ENCODE results near the gene SLC38A6.

Gene SLC38A6

GRCh38 chr14:60975551-60975950 lies 5.5 kb upstream of the SLC38A6 start:
- Histone ChIP-seq H3K36me3 (ENCODE audit: control insufficient read depth in 4 of 4, insufficient read depth in 4 of 4, low read length in 3 of 4) (peaks cover 3 to 35% (median 17%) of the 10 kb centered on the region in 4 experiments), H3K4me1 (ENCODE audit: control extremely low read depth in 1 of 4, control insufficient read depth in 4 of 4, insufficient read depth in 4 of 4, low read length in 3 of 4) (peaks cover 2 to 6% (median 5%) of the 10 kb centered on the region in 4 experiments), H3K27ac (ENCODE audit: insufficient read depth in 1 of 2, low read depth in 1 of 2, low read length in 2 of 2, poor library complexity in 1 of 2, severe bottlenecking in 2 of 2) (no peak overlapping the region), H3K9me3 (ENCODE audit: control extremely low read depth in 1 of 5, control insufficient read depth in 4 of 5, insufficient read depth in 2 of 5, low read depth in 1 of 5, low read length in 4 of 5) (no peaks in the 10 kb centered on the region), H3K27me3 (replicated peaks in 2 of 5; ENCODE audit: control insufficient read depth in 4 of 5, insufficient read depth in 5 of 5, low read length in 4 of 5) (no peaks in the 10 kb centered on the region), H3K4me3 (ENCODE audit: control insufficient read depth in 1 of 7, extremely low read depth in 1 of 7, insufficient read depth in 4 of 7, low read depth in 2 of 7, low read length in 6 of 7) (no peak overlapping the region)
- ChIA-PET CTCF (no interaction called here), POLR2A (no interaction called here)
- WGBS (ENCODE audit: insufficient coverage): 76% methylated on average over 2 of the region's 2 CpGs
- no peak for DNase-seq

- ChIA-PET POLR2A (no interaction called here), CTCF (no interaction called here)
- Histone ChIP-seq H3K36me3 (ENCODE audit: control insufficient read depth in 4 of 4, insufficient read depth in 4 of 4, low read length in 3 of 4) (peaks cover 3 to 32% (median 17%) of the 10 kb centered on the region in 4 experiments), H3K9me3 (ENCODE audit: control extremely low read depth in 1 of 5, control insufficient read depth in 4 of 5, insufficient read depth in 2 of 5, low read depth in 1 of 5, low read length in 4 of 5) (no peaks in the 10 kb centered on the region), H3K27me3 (replicated peaks in 2 of 5; ENCODE audit: control insufficient read depth in 4 of 5, insufficient read depth in 5 of 5, low read length in 4 of 5) (no peaks in the 10 kb centered on the region), H3K27ac (ENCODE audit: insufficient read depth in 1 of 2, low read depth in 1 of 2, low read length in 2 of 2, poor library complexity in 1 of 2, severe bottlenecking in 2 of 2) (no peak overlapping the region), H3K4me3 (ENCODE audit: control insufficient read depth in 1 of 7, extremely low read depth in 1 of 7, insufficient read depth in 4 of 7, low read depth in 2 of 7, low read length in 6 of 7) (no peak overlapping the region), H3K4me1 (ENCODE audit: control extremely low read depth in 1 of 4, control insufficient read depth in 4 of 4, insufficient read depth in 4 of 4, low read length in 3 of 4) (peaks cover 10 to 22% (median 17%) of the 10 kb centered on the region in 4 experiments)
- no CpG with 5 or more reads among the region's 2 CpGs for WGBS (ENCODE audit: insufficient coverage)
- DNase-seq: no peak
Measured at GRCh38 chr14:60977847-60978246, 3.2 kb upstream of the SLC38A6 start.

GRCh38 chr14:60981633-60982455 lies 799 bp downstream of the SLC38A6 start:
- Histone ChIP-seq H3K27ac (ENCODE audit: insufficient read depth in 1 of 2, low read depth in 1 of 2, low read length in 2 of 2, poor library complexity in 1 of 2, severe bottlenecking in 2 of 2) (peak overlapping the region; percentile 61 to 84), H3K36me3 (ENCODE audit: control insufficient read depth in 4 of 4, insufficient read depth in 4 of 4, low read length in 3 of 4) (peaks cover 0 to 8% (median 3%) of the 10 kb centered on the region in 4 experiments), H3K27me3 (replicated peaks in 2 of 5; ENCODE audit: control insufficient read depth in 4 of 5, insufficient read depth in 5 of 5, low read length in 4 of 5) (no peaks in the 10 kb centered on the region), H3K4me1 (ENCODE audit: control extremely low read depth in 1 of 4, control insufficient read depth in 4 of 4, insufficient read depth in 4 of 4, low read length in 3 of 4) (peaks cover 10 to 28% (median 19%) of the 10 kb centered on the region in 4 experiments), H3K4me3 (ENCODE audit: control insufficient read depth in 1 of 7, extremely low read depth in 1 of 7, insufficient read depth in 4 of 7, low read depth in 2 of 7, low read length in 6 of 7) (peak overlapping the region; percentile 75 to 98 (median 98)), H3K9me3 (ENCODE audit: control extremely low read depth in 1 of 5, control insufficient read depth in 4 of 5, insufficient read depth in 2 of 5, low read depth in 1 of 5, low read length in 4 of 5) (no peaks in the 10 kb centered on the region)
- WGBS (ENCODE audit: insufficient coverage): 0% methylated on average over 2 of the region's 12 CpGs
- DNase-seq: peak in 1 of 3 donors; percentile 29
- ChIA-PET CTCF (interaction anchor here (1.2 to 1.3 kb wide), 2 partner anchors 19 to 351 kb away, joined by 3 read pairs; no protein-coding TSS in a partner anchor), POLR2A (no interaction called here)

- DNase-seq: peak in 2 of 3 donors; percentile 33 to 47
- Histone ChIP-seq H3K27ac (ENCODE audit: insufficient read depth in 1 of 2, low read depth in 1 of 2, low read length in 2 of 2, poor library complexity in 1 of 2, severe bottlenecking in 2 of 2) (no peak overlapping the region), H3K4me3 (ENCODE audit: control insufficient read depth in 1 of 7, extremely low read depth in 1 of 7, insufficient read depth in 4 of 7, low read depth in 2 of 7, low read length in 6 of 7) (no peak overlapping the region), H3K36me3 (ENCODE audit: control insufficient read depth in 4 of 4, insufficient read depth in 4 of 4, low read length in 3 of 4) (peaks cover 0 to 9% (median 8%) of the 10 kb centered on the region in 4 experiments), H3K27me3 (replicated peaks in 2 of 5; ENCODE audit: control insufficient read depth in 4 of 5, insufficient read depth in 5 of 5, low read length in 4 of 5) (no peaks in the 10 kb centered on the region), H3K9me3 (ENCODE audit: control extremely low read depth in 1 of 5, control insufficient read depth in 4 of 5, insufficient read depth in 2 of 5, low read depth in 1 of 5, low read length in 4 of 5) (no peaks in the 10 kb centered on the region), H3K4me1 (ENCODE audit: control extremely low read depth in 1 of 4, control insufficient read depth in 4 of 4, insufficient read depth in 4 of 4, low read length in 3 of 4) (peaks cover 10 to 28% (median 19%) of the 10 kb centered on the region in 4 experiments)
- POLR2A ChIA-PET: no interaction called here
- WGBS (ENCODE audit: insufficient coverage): no CpG with 5 or more reads among the region's 1 CpG
- CTCF ChIA-PET: no interaction called here
Measured at GRCh38 chr14:60984196-60984595, 3.2 kb downstream of the SLC38A6 start.

- ChIA-PET POLR2A (no interaction called here), CTCF (no interaction called here)
- DNase-seq: no peak
- Histone ChIP-seq H3K36me3 (ENCODE audit: control insufficient read depth in 4 of 4, insufficient read depth in 4 of 4, low read length in 3 of 4) (peaks cover 0 to 13% (median 12%) of the 10 kb centered on the region in 4 experiments), H3K9me3 (ENCODE audit: control extremely low read depth in 1 of 5, control insufficient read depth in 4 of 5, insufficient read depth in 2 of 5, low read depth in 1 of 5, low read length in 4 of 5) (no peaks in the 10 kb centered on the region), H3K4me1 (ENCODE audit: control extremely low read depth in 1 of 4, control insufficient read depth in 4 of 4, insufficient read depth in 4 of 4, low read length in 3 of 4) (peaks cover 5 to 22% (median 10%) of the 10 kb centered on the region in 4 experiments), H3K27me3 (replicated peaks in 2 of 5; ENCODE audit: control insufficient read depth in 4 of 5, insufficient read depth in 5 of 5, low read length in 4 of 5) (no peaks in the 10 kb centered on the region), H3K4me3 (ENCODE audit: control insufficient read depth in 1 of 7, extremely low read depth in 1 of 7, insufficient read depth in 4 of 7, low read depth in 2 of 7, low read length in 6 of 7) (no peak overlapping the region), H3K27ac (ENCODE audit: insufficient read depth in 1 of 2, low read depth in 1 of 2, low read length in 2 of 2, poor library complexity in 1 of 2, severe bottlenecking in 2 of 2) (no peak overlapping the region)
- no CpG with 5 or more reads among the region's 2 CpGs for WGBS (ENCODE audit: insufficient coverage)
Measured at GRCh38 chr14:60986500-60986899, 5.5 kb downstream of the SLC38A6 start.

GRCh38 chr14:60989599-60989998 lies 8.6 kb downstream of the SLC38A6 start:
- DNase-seq: peak in 2 of 3 donors; percentile 7 to 34
- CTCF ChIA-PET: no interaction called here

GRCh38 chr14:60998617-60999016 lies 17.6 kb downstream of the SLC38A6 start:
- Histone ChIP-seq H3K9me3 (ENCODE audit: control extremely low read depth in 1 of 5, control insufficient read depth in 4 of 5, insufficient read depth in 2 of 5, low read depth in 1 of 5, low read length in 4 of 5) (peaks cover 0 to 13% (median 0%) of the 10 kb centered on the region in 5 experiments), H3K27me3 (replicated peaks in 2 of 5; ENCODE audit: control insufficient read depth in 4 of 5, insufficient read depth in 5 of 5, low read length in 4 of 5) (no peaks in the 10 kb centered on the region), H3K36me3 (ENCODE audit: control insufficient read depth in 4 of 4, insufficient read depth in 4 of 4, low read length in 3 of 4) (peaks cover 0 to 11% (median 0%) of the 10 kb centered on the region in 4 experiments), H3K4me3 (ENCODE audit: control insufficient read depth in 1 of 7, extremely low read depth in 1 of 7, insufficient read depth in 4 of 7, low read depth in 2 of 7, low read length in 6 of 7) (no peak overlapping the region), H3K4me1 (ENCODE audit: control extremely low read depth in 1 of 4, control insufficient read depth in 4 of 4, insufficient read depth in 4 of 4, low read length in 3 of 4) (no peaks in the 10 kb centered on the region), H3K27ac (ENCODE audit: insufficient read depth in 1 of 2, low read depth in 1 of 2, low read length in 2 of 2, poor library complexity in 1 of 2, severe bottlenecking in 2 of 2) (no peak overlapping the region)
- ChIA-PET POLR2A (no interaction called here), CTCF (no interaction called here)
- no peak for DNase-seq
- 94% methylated on average over 8 of the region's 9 CpGs for WGBS (ENCODE audit: insufficient coverage)

More at GRCh38 chr14:60989599-60989998, 8.6 kb downstream of the SLC38A6 start:
- POLR2A ChIA-PET: no interaction called here
- no peaks in the 10 kb centered on the region for H3K27me3 ChIP-seq (replicated peaks in 2 of 5; ENCODE audit: control insufficient read depth in 4 of 5, insufficient read depth in 5 of 5, low read length in 4 of 5)
- peaks cover 0 to 24% (median 12%) of the 10 kb centered on the region in 4 experiments for H3K36me3 ChIP-seq (ENCODE audit: control insufficient read depth in 4 of 4, insufficient read depth in 4 of 4, low read length in 3 of 4)
- no peak overlapping the region for H3K4me3 ChIP-seq (ENCODE audit: control insufficient read depth in 1 of 7, extremely low read depth in 1 of 7, insufficient read depth in 4 of 7, low read depth in 2 of 7, low read length in 6 of 7)
- 100% methylated on average over 1 of the region's 2 CpGs for WGBS (ENCODE audit: insufficient coverage)
- H3K4me1 ChIP-seq (ENCODE audit: control extremely low read depth in 1 of 4, control insufficient read depth in 4 of 4, insufficient read depth in 4 of 4, low read length in 3 of 4): peaks cover 0 to 2% (median 0%) of the 10 kb centered on the region in 4 experiments
- no peaks in the 10 kb centered on the region for H3K9me3 ChIP-seq (ENCODE audit: control extremely low read depth in 1 of 5, control insufficient read depth in 4 of 5, insufficient read depth in 2 of 5, low read depth in 1 of 5, low read length in 4 of 5)
- H3K27ac ChIP-seq (ENCODE audit: insufficient read depth in 1 of 2, low read depth in 1 of 2, low read length in 2 of 2, poor library complexity in 1 of 2, severe bottlenecking in 2 of 2): no peak overlapping the region

Data from common myeloid progenitor, CD34-positive (primary cell).